Measurements from ENCODE around the gene ELF4.

Gene ELF4

GRCh38 chrX:130144509-130144908 lies 34.2 kb upstream of the ELF4 start:
- H3K27me3 Mint-ChIP-seq (ENCODE audit: low read depth): no peaks in the 10 kb centered on the region

GRCh38 chrX:130139474-130140201 lies 29.3 kb upstream of the ELF4 start:
- no peak for TF ChIP-seq CTCF (IDR thresholded peaks at IDR 0.05; ENCODE audit: unreplicated experiment in 3 of 3)
- H3K27me3 Mint-ChIP-seq (ENCODE audit: low read depth): no peaks in the 10 kb centered on the region
- no peak overlapping the region for H3K27ac Mint-ChIP-seq
- peaks cover 54% of the 10 kb centered on the region for H3K36me3 Mint-ChIP-seq (ENCODE audit: low read depth)
- no peak overlapping the region for H3K4me3 Mint-ChIP-seq
- H3K9me3 Mint-ChIP-seq: peaks cover 13% of the 10 kb centered on the region
- no peaks in the 10 kb centered on the region for H3K4me1 Mint-ChIP-seq

More at GRCh38 chrX:130144509-130144908, 34.2 kb upstream of the ELF4 start:
- peaks cover 13% of the 10 kb centered on the region for H3K9me3 Mint-ChIP-seq
- no peak overlapping the region for H3K4me3 Mint-ChIP-seq
- H3K27ac Mint-ChIP-seq: no peak overlapping the region
- no peaks in the 10 kb centered on the region for H3K4me1 Mint-ChIP-seq
- TF ChIP-seq CTCF (IDR thresholded peaks at IDR 0.05; ENCODE audit: unreplicated experiment in 3 of 3): no peak
- peaks cover 57% of the 10 kb centered on the region for H3K36me3 Mint-ChIP-seq (ENCODE audit: low read depth)

DNA sequence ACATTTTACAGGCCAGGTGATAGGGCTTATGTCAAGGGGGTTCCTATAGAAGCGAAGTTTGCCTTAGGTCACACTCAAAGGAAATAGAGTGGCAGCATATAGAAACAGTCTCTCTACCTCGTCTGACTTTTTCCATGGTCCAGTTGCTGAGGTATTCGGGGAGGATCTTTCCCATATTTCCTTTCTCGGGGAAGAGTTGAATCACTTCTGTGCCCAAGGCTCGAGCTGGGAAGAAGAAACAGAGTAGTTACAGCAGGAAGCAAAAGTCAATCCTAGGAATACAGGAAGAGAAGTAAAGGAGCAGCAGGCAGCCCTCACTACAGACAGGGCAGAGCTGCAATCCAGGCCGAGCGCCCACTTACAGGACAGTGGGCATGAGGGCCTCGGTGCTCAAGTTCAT lies 26.7 kb upstream of the ELF4 start:
- no peak for TF ChIP-seq CTCF (IDR thresholded peaks at IDR 0.05; ENCODE audit: unreplicated experiment in 3 of 3)
- no peaks in the 10 kb centered on the region for H3K4me1 Mint-ChIP-seq
- H3K9me3 Mint-ChIP-seq: peaks cover 3% of the 10 kb centered on the region
- no peaks in the 10 kb centered on the region for H3K27me3 Mint-ChIP-seq (ENCODE audit: low read depth)
- no peak overlapping the region for H3K4me3 Mint-ChIP-seq
- H3K27ac Mint-ChIP-seq: peak overlapping the region in 1 of 3 experiments; percentile 87
- peaks cover 50% of the 10 kb centered on the region for H3K36me3 Mint-ChIP-seq (ENCODE audit: low read depth)

DNA sequence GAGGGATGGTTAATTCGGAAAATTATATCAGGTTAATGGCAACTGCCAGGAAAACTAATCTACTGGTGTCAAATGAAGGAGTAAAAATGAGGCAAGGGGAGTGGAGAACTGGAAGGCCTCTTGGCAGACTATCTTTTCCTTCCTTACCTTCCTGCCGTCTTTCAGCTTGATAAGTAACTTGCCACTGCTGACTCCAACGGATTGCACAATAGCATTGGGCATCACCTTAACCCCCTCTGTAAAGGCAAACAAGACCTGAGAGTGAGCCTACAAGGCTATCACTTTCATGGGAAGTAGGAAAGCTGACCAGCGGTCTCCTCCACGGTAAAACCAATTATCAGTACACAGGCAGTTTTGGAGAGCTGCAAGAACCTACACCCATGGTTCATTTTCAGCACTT lies 26.2 kb upstream of the ELF4 start:
- H3K27ac Mint-ChIP-seq: peak overlapping the region in 1 of 3 experiments; percentile 87
- TF ChIP-seq CTCF (IDR thresholded peaks at IDR 0.05; ENCODE audit: unreplicated experiment in 3 of 3): no peak
- no peak overlapping the region for H3K4me3 Mint-ChIP-seq
- H3K36me3 Mint-ChIP-seq (ENCODE audit: low read depth): peaks cover 50% of the 10 kb centered on the region
- peaks cover 3% of the 10 kb centered on the region for H3K9me3 Mint-ChIP-seq
- no peaks in the 10 kb centered on the region for H3K4me1 Mint-ChIP-seq
- no peaks in the 10 kb centered on the region for H3K27me3 Mint-ChIP-seq (ENCODE audit: low read depth)

DNA sequence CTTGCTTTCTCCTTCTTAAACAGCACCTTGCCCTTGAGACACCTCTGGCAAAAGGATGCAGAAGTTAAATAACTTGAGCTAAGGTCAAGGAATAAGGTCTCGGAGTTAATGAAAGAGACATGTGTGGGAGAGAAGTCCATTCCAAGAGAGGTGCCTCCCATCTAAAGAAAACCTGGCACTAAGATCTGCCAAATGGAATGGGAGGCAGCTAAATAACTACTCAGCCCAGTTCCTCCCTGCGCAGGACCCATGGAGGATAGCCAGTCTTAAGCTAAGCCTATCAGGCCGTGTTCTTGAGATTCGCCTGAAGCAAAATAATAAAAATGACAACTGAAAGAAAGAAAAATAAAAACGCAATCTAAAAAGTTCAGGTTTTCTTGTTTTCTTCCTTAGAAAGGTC lies 20.7 kb upstream of the ELF4 start:
- no peak for TF ChIP-seq CTCF (IDR thresholded peaks at IDR 0.05; ENCODE audit: unreplicated experiment in 3 of 3)
- Mint-ChIP-seq H3K27ac (peak overlapping the region in 1 of 3 experiments; percentile 73), H3K4me3 (no peak overlapping the region)

More for the DNA sequence above, 20.7 kb upstream of the ELF4 start:
- H3K9me3 Mint-ChIP-seq: peaks cover 12% of the 10 kb centered on the region
- no peaks in the 10 kb centered on the region for H3K27me3 Mint-ChIP-seq (ENCODE audit: low read depth)
- no peaks in the 10 kb centered on the region for H3K4me1 Mint-ChIP-seq
- H3K36me3 Mint-ChIP-seq (ENCODE audit: low read depth): peaks cover 41% of the 10 kb centered on the region
